ENCODE data around the gene GRIK4. TPM values are rescaled to one million over a fixed set of nuclear protein-coding genes. Genes with fewer than 3 reads are reported as not detected.

GRIK4 gene
- total RNA-seq, 1 experiment from 2014 or later, result not detected

DNA sequence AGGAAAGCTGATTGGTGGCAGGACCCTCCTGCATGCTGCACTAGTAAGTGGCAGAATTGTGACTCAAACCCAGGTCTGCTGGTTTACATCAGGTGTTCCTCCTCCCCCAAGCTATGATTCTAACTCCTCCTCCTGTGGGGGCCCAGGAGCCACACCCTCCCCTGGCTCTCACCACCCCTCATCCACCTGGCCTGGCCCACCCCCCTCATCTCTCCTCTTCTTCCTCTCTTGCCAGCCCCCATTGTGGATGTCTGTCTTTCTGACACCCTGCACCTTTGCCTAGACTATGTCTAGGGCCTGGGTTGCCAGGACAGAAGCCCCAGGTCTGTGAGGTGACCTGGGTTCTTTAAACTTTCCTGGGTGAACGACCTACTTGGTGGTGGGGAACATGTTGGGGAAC is 59.9 kb downstream of the GRIK4 start:
- no peak overlapping the region for H3K27ac ChIP-seq
- H3K27me3 ChIP-seq (ENCODE audit: insufficient read depth, low read depth), result peaks cover 52% of the 10 kb centered on the region
- H3K4me1 ChIP-seq (replicated peaks; ENCODE audit: insufficient read depth), result peaks cover 2% of the 10 kb centered on the region
- DNase-seq, result no peak
- H3F3A ChIP-seq (ENCODE audit: insufficient read depth, low read depth), result no peaks in the 10 kb centered on the region
- ChIA-PET POLR2A (ENCODE audit: unreplicated experiment) (no interaction called here), CTCF (no interaction called here)
- no TSS peak for BruUV-seq (replicated peaks)
- no peak overlapping the region for H3K4me3 ChIP-seq
- no peaks in the 10 kb centered on the region for H3K9me3 ChIP-seq (ENCODE audit: insufficient read depth, low read depth)
- no peaks in the 10 kb centered on the region for H4K20me1 ChIP-seq (ENCODE audit: insufficient read depth)
- TF ChIP-seq, protein P1, sequence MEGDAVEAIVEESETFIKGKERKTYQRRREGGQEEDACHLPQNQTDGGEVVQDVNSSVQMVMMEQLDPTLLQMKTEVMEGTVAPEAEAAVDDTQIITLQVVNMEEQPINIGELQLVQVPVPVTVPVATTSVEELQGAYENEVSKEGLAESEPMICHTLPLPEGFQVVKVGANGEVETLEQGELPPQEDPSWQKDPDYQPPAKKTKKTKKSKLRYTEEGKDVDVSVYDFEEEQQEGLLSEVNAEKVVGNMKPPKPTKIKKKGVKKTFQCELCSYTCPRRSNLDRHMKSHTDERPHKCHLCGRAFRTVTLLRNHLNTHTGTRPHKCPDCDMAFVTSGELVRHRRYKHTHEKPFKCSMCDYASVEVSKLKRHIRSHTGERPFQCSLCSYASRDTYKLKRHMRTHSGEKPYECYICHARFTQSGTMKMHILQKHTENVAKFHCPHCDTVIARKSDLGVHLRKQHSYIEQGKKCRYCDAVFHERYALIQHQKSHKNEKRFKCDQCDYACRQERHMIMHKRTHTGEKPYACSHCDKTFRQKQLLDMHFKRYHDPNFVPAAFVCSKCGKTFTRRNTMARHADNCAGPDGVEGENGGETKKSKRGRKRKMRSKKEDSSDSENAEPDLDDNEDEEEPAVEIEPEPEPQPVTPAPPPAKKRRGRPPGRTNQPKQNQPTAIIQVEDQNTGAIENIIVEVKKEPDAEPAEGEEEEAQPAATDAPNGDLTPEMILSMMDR (conservative IDR thresholded peaks at IDR 0.05), result no peak
- no peak for TF ChIP-seq EZH2 (IDR thresholded peaks at IDR 0.05; ENCODE audit: low read depth)
- H3K9me2 ChIP-seq (ENCODE audit: insufficient read depth), result no peaks in the 10 kb centered on the region
- H3K79me2 ChIP-seq (ENCODE audit: low read depth), result no peaks in the 10 kb centered on the region
- no peak overlapping the region for H2AFZ ChIP-seq
- H3K4me2 ChIP-seq, result no peak overlapping the region
- H3K36me3 ChIP-seq (ENCODE audit: low read depth), result no peaks in the 10 kb centered on the region
- intact Hi-C loops (cut with micrococcal nuclease; ENCODE audit: unreplicated experiment), result no loop called here

DNA sequence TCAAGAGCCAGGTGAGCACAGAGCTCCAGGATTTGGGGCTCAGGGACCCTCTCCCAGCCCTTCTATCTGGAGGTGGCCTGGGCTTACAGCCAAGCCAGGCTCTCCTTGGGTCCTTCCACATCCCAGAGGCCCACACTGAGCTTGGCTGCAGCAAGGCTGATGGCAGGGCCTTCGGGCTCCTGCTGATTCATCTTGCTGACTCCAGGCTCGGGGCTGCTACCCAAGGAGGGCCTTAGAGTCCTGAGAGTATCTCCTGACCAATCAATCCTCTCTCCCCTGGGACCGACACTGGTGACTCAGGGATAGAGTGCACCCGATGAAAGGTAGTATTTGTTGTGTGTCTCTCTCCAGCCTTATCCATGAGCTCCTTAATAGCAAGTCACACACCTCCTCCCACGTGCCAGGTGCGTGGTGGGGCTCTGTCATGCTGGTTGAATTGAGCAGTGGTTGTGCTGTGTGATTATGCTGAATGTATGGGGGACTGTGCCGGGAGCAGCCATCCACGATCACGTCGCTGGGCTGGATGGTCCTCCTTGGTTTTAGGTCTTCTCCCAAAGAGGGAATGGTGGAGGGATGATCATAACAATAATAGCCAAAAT is 62.3 kb downstream of the GRIK4 start:
- H3K36me3 ChIP-seq (ENCODE audit: low read depth), result no peaks in the 10 kb centered on the region
- H3K4me2 ChIP-seq, result no peak overlapping the region
- H3K4me3 ChIP-seq, result no peak overlapping the region
- H3K9me3 ChIP-seq (ENCODE audit: insufficient read depth, low read depth), result no peaks in the 10 kb centered on the region
- intact Hi-C loops (cut with micrococcal nuclease; ENCODE audit: unreplicated experiment), result no loop called here
- H2AFZ ChIP-seq, result no peak overlapping the region
- no peaks in the 10 kb centered on the region for H3F3A ChIP-seq (ENCODE audit: insufficient read depth, low read depth)
- no TSS peak for BruUV-seq (replicated peaks)
- CTCF ChIA-PET, result no interaction called here
- H3K27me3 ChIP-seq (ENCODE audit: insufficient read depth, low read depth), result peaks cover 76% of the 10 kb centered on the region
- H3K27ac ChIP-seq, result no peak overlapping the region
- H4K20me1 ChIP-seq (ENCODE audit: insufficient read depth), result no peaks in the 10 kb centered on the region
- no peaks in the 10 kb centered on the region for H3K9me2 ChIP-seq (ENCODE audit: insufficient read depth)
- POLR2A ChIA-PET (ENCODE audit: unreplicated experiment), result no interaction called here
- no peak for DNase-seq
- no peaks in the 10 kb centered on the region for H3K4me1 ChIP-seq (replicated peaks; ENCODE audit: insufficient read depth)
- no peaks in the 10 kb centered on the region for H3K79me2 ChIP-seq (ENCODE audit: low read depth)
- TF ChIP-seq, protein P1 (conservative IDR thresholded peaks at IDR 0.05), result no peak
- no peak for TF ChIP-seq EZH2 (IDR thresholded peaks at IDR 0.05; ENCODE audit: low read depth)

DNA sequence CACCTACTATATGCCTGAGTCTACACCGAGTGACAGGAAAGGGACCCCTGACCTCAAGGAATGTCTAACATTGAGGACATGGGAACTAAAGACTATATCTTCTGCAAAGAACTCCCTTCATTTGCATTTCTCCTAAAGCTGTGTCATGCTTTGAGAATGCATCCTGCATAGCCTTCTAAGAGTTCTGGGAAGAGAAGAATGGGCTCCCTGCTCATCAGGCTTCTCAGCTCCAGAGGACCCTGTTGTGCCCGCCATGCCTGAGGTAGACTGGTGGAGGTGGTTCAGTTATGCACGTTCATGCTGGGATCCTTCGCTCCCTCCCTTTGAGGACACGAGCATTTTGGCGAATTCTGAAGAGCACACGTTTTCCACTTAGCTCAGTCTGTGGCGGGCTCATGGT is 63.3 kb downstream of the GRIK4 start:
- H2AFZ ChIP-seq, result no peak overlapping the region
- no peaks in the 10 kb centered on the region for H3K36me3 ChIP-seq (ENCODE audit: low read depth)
- CTCF ChIA-PET, result no interaction called here
- TF ChIP-seq, protein P1 (conservative IDR thresholded peaks at IDR 0.05), result no peak
- no peak for TF ChIP-seq EZH2 (IDR thresholded peaks at IDR 0.05; ENCODE audit: low read depth)
- peaks cover 86% of the 10 kb centered on the region for H3K27me3 ChIP-seq (ENCODE audit: insufficient read depth, low read depth)
- H3K9me2 ChIP-seq (ENCODE audit: insufficient read depth), result no peaks in the 10 kb centered on the region
- H3K4me1 ChIP-seq (replicated peaks; ENCODE audit: insufficient read depth), result no peaks in the 10 kb centered on the region
- H3K27ac ChIP-seq, result no peak overlapping the region
- no peak overlapping the region for H3K4me3 ChIP-seq
- intact Hi-C loops (cut with micrococcal nuclease; ENCODE audit: unreplicated experiment), result no loop called here
- H3K4me2 ChIP-seq, result no peak overlapping the region
- BruUV-seq (replicated peaks), result no TSS peak
- H3F3A ChIP-seq (ENCODE audit: insufficient read depth, low read depth), result no peaks in the 10 kb centered on the region
- no peaks in the 10 kb centered on the region for H3K79me2 ChIP-seq (ENCODE audit: low read depth)
- H4K20me1 ChIP-seq (ENCODE audit: insufficient read depth), result no peaks in the 10 kb centered on the region
- H3K9me3 ChIP-seq (ENCODE audit: insufficient read depth, low read depth), result no peaks in the 10 kb centered on the region
- POLR2A ChIA-PET (ENCODE audit: unreplicated experiment), result no interaction called here
- DNase-seq, result no peak
